Left ventricle myocardium inferior (tissue), 1 donor: ENCODE results near the gene HPCAL1. TPM values are rescaled to one million over a fixed set of nuclear protein-coding genes. Genes with fewer than 3 reads are reported as not detected.

Source experiments
- DNase-seq: peaks from one replicate; pipeline ENCODE4 v3.0.0-alpha.2; 2020
- H3K27ac ChIP-seq: fragments of 200-600 bp; replicated peaks from 2 replicates; pipeline ENCODE4 v1.8.0; 2021
- H3K27me3 ChIP-seq: fragments of 200-600 bp; 2 replicates; pipeline ENCODE4 v1.8.0; 2021; ENCODE audit warnings: low read depth
- H3K36me3 ChIP-seq: fragments of 200-600 bp; 2 replicates; pipeline ENCODE4 v1.8.0; 2021
- H3K4me1 ChIP-seq: fragments of 200-600 bp; 2 replicates; pipeline ENCODE4 v1.8.0; 2021
- H3K4me3 ChIP-seq: fragments of 200-600 bp; 2 replicates; pipeline ENCODE4 v1.8.0; 2021; ENCODE audit warnings: mild to moderate bottlenecking, moderate library complexity
- H3K9me3 ChIP-seq: fragments of 200-600 bp; replicated peaks from 2 replicates; pipeline ENCODE4 v1.8.0; 2021
- intact Hi-C: fragments of 100-400 bp; cut with micrococcal nuclease; formaldehyde crosslinking; loops from one replicate; pipeline ENCODE4 v1.11.0; 2022
- total RNA-seq: library from RNA; stranded (reverse); fragmentation: NEBNext Ultra II Directional; extraction: Animal tissue kit (Norgen Biotek cat#: 25700); gene quantifications from one replicate; pipeline ENCODE4 v1.2.1, GENCODE V29; 2021
- TF ChIP-seq, protein P1 (sequence below): fragments of 200-600 bp; IDR thresholded peaks from 2 replicates; pipeline ENCODE4 v1.8.0; 2021; ENCODE audit warnings: antibody characterized with exemption, mild to moderate bottlenecking, borderline replicate concordance
- donor health status: DM: no; HTN: yes; CAD: no; lungs with severe emphysema.

Gene HPCAL1
- total RNA-seq, 1 donor from 2014 or later: 29.4 TPM

DNA sequence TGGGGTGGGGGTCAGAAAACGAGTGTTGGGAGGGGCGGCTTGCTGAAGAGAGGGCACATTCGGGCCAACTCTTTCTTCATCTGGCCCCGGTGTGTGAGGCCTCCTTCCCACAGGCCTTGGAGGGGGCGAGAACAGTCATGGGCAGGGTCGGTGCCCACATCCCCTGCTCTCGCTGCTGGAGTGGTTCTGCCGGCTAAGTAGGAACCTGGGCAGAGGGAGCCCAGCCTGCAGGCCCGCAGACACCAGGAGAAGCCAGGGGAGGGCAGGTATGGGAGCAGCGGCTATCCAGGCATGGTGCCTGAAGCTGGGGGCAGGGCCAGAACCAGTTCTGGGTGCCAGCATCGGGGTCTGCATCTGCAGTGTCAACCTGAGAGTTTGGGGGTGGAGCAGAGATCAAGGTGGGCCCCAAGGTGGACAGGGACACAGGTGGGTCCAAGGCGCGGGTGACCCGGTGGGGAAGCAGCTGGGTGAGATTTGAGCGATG lies 46.6 kb upstream of the HPCAL1 start:
- no peaks in the 10 kb centered on the region for H3K36me3 ChIP-seq
- H3K9me3 ChIP-seq: no peaks in the 10 kb centered on the region
- DNase-seq: peak; percentile 9
- no peak overlapping the region for H3K4me3 ChIP-seq
- intact Hi-C loops: no loop called here
- H3K4me1 ChIP-seq: no peaks in the 10 kb centered on the region
- no peak overlapping the region for H3K27ac ChIP-seq
- TF ChIP-seq, protein P1, sequence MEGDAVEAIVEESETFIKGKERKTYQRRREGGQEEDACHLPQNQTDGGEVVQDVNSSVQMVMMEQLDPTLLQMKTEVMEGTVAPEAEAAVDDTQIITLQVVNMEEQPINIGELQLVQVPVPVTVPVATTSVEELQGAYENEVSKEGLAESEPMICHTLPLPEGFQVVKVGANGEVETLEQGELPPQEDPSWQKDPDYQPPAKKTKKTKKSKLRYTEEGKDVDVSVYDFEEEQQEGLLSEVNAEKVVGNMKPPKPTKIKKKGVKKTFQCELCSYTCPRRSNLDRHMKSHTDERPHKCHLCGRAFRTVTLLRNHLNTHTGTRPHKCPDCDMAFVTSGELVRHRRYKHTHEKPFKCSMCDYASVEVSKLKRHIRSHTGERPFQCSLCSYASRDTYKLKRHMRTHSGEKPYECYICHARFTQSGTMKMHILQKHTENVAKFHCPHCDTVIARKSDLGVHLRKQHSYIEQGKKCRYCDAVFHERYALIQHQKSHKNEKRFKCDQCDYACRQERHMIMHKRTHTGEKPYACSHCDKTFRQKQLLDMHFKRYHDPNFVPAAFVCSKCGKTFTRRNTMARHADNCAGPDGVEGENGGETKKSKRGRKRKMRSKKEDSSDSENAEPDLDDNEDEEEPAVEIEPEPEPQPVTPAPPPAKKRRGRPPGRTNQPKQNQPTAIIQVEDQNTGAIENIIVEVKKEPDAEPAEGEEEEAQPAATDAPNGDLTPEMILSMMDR: no peak
- no peaks in the 10 kb centered on the region for H3K27me3 ChIP-seq

DNA sequence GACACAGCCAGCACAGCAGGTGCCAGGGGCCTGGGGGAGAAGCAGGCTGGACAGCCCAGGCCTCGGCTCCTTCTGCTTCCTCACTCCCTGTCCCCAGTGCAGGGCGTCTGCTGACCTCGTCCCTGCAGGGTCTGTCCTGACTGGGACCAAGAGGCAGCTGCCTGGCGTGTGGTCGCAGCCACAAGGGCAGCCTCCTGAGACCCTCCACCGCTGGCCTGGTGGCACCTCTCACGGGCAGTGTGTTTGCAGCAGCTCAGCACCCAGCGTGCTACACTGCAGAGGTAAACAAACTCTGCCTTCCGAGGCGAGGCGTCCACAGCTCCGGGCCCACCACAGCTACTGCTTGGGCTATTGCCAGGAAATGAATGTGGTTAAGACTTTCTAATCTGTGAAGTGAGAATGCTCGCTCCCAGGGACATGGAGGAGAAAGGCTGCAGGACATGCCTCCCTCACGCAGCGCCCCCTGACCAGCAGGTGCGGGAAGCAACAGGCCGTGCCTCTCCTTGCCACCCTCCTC lies 46.1 kb upstream of the HPCAL1 start:
- Histone ChIP-seq H3K4me3 (no peak overlapping the region), H3K36me3 (no peaks in the 10 kb centered on the region), H3K4me1 (no peaks in the 10 kb centered on the region), H3K27ac (no peak overlapping the region), H3K9me3 (no peaks in the 10 kb centered on the region), H3K27me3 (no peaks in the 10 kb centered on the region)
- peak; percentile 10 for DNase-seq
- TF ChIP-seq, protein P1: no peak
- intact Hi-C loops: no loop called here

DNA sequence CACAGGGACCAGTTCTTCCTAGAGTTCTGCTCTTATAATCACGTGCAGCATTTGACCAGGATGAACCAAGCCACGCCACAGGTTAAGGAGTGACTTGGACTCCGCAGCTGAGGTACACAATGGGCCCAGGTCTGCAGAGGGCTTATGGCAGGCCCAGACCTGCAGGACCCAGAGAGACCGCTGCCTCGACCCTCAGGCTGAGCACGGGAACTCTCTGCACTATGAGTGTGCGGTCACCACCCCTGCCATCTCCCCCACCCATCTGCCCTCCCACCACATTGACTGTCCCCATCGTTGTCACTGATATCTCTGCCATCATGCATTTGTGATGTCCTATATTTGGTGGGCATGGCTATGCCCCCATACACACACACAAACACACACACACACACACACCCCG lies 45.7 kb upstream of the HPCAL1 start:
- H3K27me3 ChIP-seq: no peaks in the 10 kb centered on the region

DNA sequence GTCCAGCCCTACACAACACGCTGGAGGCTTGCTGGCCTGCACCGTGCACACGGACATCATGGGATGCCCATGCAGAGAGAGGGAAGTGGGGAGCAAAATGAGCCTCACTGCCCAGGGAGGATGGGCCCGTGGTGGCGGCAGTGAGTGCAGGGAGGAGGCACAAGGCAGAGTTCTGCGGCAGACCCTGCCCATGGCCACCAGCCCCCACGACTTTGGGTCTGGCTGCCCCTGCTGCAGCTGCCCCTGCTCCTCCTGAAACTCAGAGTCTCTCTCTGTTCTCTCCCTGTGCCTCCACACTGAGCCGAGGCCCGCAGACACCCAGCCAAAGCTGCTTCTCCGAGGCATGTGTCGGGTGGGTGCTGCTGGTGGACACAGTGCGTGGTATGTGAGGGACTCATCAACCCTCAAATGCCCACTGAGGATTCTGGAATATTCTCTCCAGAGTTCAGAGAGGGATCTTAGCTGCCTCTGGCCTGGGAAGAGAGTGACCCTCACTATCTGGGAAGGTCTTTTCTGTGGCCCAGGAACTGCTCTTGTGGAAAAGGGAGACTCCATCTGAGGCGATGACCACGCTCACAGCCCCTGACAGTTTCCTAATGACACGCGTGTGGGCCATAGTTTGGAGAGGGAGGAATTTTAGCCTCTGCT lies 45.1 kb upstream of the HPCAL1 start:
- Histone ChIP-seq H3K9me3 (no peaks in the 10 kb centered on the region), H3K4me1 (no peaks in the 10 kb centered on the region), H3K27me3 (no peaks in the 10 kb centered on the region), H3K27ac (no peak overlapping the region), H3K4me3 (no peak overlapping the region), H3K36me3 (no peaks in the 10 kb centered on the region)
- TF ChIP-seq, protein P1: no peak
- intact Hi-C loops: no loop called here
- peak; percentile 8 for DNase-seq

More for the DNA sequence above, 45.7 kb upstream of the HPCAL1 start:
- no peak overlapping the region for H3K4me3 ChIP-seq
- H3K36me3 ChIP-seq: no peaks in the 10 kb centered on the region
- H3K27ac ChIP-seq: no peak overlapping the region
- peak; percentile 9 for DNase-seq
- no peaks in the 10 kb centered on the region for H3K9me3 ChIP-seq
- intact Hi-C loops: no loop called here
- TF ChIP-seq, protein P1: no peak
- H3K4me1 ChIP-seq: no peaks in the 10 kb centered on the region

DNA sequence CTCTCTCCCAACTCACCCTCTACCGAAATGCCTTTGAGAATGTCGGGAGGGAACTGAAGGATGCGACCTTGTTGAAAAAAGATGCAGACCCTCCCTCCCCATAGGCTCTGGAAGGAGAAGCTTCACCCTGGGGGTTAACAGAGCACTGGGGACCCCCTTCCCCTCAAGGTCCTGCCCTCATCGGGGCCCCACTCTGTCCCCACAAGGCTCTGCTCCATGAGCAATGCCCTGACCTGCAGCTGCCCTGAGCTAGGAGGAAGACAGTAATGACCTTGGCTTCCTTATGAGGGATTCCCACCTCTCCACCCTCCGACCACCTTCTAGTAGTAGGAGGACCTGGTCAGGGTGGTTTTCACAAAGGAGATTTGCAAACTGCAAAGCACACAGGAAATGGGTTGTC lies 44.4 kb upstream of the HPCAL1 start:
- DNase-seq: no peak

More for the DNA sequence above, 44.4 kb upstream of the HPCAL1 start:
- Histone ChIP-seq H3K4me1 (no peaks in the 10 kb centered on the region), H3K27ac (no peak overlapping the region), H3K9me3 (no peaks in the 10 kb centered on the region), H3K27me3 (no peaks in the 10 kb centered on the region), H3K36me3 (no peaks in the 10 kb centered on the region), H3K4me3 (no peak overlapping the region)
- intact Hi-C loops: no loop called here
- TF ChIP-seq, protein P1: no peak
